CD4-positive, alpha-beta T cell treated with Interleukin-6 at 100 ng/mL for 8 hours (primary cell): ENCODE data around the gene SORCS2.
"Not testable (repeated sequence)": the region's sequence is repeated elsewhere in the genome, so short reads cannot be mapped to it uniquely, and the experiment has no call there.

Experiments used
- DNase-seq: peaks from one replicate; pipeline ENCODE4 v3.0.0-alpha.2; 2020; ENCODE audit warnings: mixed read lengths, low spot score

Gene SORCS2

GRCh38 chr4:7587433-7588405 is 395.4 kb downstream of the SORCS2 start:
- DNase-seq, result no peak

GRCh38 chr4:7590189-7590588 is 397.9 kb downstream of the SORCS2 start:
- DNase-seq, result no peak

GRCh38 chr4:7590899-7591298 is 398.6 kb downstream of the SORCS2 start:
- DNase-seq, result no peak

GRCh38 chr4:7591409-7592053 is 399.2 kb downstream of the SORCS2 start:
- DNase-seq, result no peak

DNA sequence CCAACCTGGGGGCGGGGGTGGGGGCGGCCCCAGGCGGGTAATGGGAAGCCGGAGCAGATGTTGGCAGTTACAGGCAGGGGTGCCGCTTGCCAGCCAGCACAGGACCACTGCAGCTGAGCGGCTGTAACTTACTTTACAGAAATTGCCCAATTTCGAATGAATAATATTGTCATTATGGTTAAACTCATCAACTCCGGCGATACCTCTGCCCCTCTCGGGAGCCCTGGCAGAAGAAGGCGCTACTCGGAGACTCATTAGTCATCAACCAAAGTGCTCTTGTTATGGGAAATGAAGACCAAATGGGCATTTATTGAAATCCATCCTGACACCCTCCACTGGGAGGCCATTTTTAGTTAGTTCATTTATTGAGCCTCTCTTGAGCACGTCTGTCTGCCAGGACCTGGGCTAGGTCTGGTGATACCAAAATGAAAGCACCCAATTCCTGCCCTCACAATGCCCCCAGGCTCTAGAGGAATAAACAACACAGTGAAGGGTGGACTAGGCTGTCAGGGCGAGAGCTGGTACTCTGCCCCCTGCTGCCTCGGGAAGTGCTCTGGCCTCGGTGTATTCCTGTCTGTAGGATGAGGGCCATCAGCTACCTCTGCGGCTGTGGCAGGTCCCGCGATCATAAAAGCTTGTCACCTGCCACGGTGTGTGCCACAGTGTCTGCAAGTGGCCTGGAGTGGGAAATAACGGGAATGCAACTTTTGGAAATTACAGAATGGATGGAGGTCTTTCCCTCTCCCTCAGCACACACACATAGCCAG is 401.5 kb downstream of the SORCS2 start:
- no peak for DNase-seq

GRCh38 chr4:7595934-7596461 is 403.7 kb downstream of the SORCS2 start:
- DNase-seq, result no peak

DNA sequence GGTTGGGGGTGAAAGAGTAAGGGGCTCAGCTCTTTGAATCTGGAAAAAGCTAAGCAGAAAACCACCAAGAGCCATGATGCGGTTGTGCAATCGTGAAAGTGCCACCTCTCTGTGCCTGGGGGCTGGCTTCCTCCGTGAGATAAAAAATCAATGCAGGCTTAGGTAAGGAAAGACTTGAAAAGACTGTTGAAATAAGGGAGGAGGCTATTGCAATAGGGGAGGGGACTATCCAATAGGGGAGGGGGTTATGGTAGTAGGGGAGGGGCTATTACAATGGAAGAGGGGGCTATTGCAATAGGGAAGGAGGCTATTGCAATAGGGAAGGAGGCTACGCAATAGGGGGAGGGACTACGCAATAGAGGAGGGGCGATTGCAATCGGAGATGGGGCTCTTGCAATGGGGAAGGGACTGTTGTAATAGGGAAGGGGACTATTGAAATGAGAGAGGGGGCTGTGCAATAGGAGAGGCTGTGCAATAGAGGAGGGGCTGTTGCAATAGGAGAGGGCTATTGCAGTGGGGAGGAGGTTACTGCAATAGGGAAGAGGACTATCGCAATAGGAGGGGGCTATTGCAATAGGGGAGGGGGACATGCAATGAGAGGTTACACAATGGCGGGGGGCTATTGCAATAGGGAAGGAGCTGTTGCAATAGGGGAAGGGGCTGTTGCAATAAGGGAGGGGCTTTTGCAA is 404.7 kb downstream of the SORCS2 start:
- no peak for DNase-seq

DNA sequence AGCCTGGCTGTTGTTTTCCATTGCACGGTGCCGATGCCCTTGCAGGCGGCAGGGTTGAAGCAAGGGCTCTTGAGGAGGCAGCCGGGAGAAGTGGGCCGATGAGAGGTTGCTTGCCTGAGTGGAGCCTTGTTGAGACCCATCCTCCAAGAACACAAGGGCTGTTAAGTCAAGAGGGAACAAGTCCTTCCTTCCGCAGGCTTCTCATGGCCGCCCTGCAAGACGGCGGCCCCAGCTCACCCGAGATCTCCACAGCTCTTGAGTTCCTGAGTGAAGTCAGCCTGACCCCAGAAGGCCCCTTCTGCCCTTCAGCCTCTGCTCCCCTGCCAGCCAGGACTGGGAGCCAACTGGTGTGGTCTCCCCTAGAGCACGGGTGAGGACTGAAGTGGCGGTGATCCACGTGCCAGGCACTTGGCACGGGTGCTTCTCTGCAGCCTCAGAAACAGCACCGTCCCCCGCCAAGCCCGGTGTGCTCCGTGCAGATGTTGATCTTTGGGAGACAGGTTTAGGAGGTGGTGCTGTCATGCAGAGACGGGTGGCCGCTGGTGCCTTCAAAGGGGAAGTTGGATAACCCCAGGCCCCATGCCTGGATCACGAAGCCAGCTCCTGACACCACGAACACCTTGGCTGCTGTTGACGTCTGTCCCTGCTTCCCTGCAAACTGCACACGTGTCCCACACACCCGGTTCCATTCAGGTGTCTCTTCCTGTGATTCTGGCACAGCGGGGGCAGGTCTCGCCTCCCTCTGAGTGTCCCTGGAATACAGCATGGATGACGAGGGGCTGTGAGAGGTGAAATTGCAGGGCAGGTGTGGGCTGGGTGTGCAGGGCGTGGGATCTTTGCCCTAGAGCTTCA is 406.8 kb downstream of the SORCS2 start:
- DNase-seq, result no peak

DNA sequence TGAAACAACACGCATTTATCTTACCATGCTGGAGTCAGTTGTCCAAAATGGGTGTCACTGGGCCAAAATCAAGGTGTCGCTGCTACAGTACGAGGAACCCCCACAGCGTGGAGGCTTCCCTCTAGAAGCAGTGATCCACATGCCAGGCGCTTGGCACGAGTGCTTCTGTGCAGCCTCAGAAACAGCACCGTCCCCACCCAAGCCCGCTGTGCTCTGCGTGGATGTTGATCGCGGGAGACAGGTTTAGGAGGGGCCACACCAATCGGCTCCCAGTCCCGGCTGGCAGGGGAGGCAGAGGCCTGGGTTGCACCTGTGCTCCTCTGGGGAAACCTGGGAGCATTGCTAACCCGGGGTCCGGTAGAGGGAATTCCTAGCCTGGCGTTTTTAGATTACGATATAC is 407.9 kb downstream of the SORCS2 start:
- no peak for DNase-seq

DNA sequence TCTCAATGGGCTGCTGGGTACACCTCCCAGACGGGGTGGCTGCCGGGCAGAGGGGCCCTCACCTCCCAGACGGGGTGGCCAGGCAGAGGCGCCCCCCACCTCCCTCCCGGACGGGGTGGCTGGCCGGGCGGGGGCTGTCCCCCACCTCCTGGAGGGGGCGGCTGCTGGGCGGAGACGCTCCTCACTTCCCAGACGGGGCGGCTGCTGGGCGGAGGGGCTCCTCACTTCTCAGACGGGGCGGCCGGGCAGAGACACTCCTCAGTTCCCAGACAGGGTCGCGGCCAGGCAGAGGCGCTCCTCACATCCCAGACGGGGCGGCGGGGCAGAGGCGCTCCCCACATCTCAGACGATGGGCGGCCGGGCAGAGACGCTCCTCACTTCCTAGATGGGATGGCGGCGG is 409.8 kb downstream of the SORCS2 start:
- DNase-seq, result not testable (repeated sequence)

- no peak for DNase-seq
Measured at GRCh38 chr4:7607156-7607910, 415.0 kb downstream of the SORCS2 start.

GRCh38 chr4:7608046-7608445 is 415.7 kb downstream of the SORCS2 start:
- DNase-seq, result no peak

GRCh38 chr4:7609316-7609715 is 417.0 kb downstream of the SORCS2 start:
- no peak for DNase-seq

DNA sequence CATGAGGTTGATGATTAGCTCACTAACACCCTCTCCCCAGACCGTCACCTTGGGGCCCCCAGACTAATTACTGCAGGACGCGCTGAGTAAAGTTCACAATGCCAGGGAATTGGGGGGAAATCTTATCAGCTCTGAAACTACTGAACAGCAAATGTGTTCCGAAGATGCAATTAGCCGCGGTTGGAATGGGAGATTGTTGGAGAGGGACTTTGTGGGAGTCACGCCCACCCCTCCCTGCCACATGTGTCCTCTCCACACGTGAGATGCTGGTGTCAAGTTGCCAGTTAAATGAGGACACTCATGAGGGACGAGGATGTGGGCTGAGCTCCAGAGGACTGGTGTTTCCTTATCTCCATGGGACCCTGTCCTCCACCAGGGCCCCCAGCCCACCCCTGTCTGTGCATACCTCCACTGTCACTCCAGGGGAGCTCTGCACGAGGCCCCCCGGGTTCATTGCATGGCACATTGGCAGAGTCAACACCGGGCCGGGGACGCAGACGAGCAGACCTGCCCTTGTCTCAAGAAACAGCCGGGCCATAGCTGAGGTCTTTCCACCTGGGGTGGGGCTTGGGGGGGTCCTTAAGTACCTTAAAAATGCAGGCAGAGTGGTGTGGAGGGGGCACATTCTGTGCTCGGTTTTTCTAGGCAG is 417.8 kb downstream of the SORCS2 start:
- DNase-seq, result no peak

- DNase-seq, result no peak
Measured at GRCh38 chr4:7610841-7611240, 418.5 kb downstream of the SORCS2 start.

DNA sequence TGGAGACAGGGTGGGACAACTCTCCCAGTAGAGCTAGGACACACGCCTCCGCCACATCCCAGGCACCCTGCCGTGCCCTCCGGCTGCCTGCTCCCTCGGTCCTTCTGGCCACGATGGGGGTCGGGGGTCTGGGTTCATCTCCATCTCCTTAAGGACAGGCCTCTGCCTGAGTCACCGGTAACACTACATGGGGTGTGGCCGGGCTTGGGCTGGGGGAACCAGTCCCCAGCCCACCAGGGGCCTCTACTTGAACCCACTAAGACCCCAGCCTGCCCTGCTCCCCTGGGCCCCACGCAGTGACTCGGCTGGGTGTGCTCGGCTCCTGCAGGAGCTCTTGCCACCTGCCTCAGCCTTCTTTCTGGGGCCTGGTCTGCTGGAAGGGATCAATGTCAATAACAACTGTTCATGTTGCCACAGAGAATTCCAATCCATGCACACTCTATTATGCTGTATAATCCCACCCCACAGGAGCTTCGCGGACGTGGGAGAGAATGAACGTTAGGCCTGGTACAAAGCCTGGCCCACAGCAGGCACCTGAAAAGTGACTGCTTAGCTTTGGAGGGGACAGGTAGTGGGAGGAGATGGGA is 420.1 kb downstream of the SORCS2 start:
- DNase-seq, result no peak

DNA sequence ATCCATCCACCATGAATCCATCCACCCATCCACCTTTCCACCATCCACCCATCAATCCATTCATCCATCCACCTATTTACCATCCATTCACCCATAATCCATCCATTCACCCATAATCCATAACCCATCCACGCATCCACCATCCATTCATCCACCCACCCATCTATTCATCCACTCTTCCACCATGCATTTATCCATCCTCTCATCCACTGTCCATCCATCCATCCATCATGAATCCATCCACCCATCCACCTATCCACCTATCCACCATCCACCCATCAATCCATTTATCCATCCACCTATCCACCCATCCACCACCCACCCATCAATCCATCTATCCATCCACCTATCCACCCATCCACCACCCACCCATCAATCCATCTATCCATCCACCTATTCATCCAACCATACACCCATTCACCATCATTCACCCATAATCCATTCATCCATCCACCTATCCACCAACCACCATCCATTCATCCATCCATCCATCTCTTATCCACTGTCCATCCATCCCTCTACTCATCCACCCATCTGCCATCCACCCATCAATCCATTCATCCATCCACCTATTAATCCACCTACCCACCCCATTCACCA is 422.1 kb downstream of the SORCS2 start:
- DNase-seq, result no peak

DNA sequence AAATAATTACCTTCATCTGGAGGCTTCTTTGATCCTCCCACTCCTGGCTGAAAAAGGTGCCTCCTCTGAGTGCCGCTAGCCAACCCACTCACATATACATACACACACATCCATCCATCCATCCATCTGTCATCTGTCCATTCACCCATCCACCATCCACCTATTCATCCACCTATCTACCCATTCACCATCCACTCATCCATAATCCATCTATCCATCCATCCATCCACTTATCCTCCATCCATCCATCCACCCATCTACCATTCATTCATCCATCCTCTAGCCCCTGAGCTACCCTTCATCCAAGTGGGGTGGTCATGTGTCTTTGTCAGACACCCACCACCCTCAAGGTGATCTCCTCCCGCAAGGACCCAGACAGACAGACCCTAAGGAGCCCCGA is 423.9 kb downstream of the SORCS2 start:
- DNase-seq, result no peak

DNA sequence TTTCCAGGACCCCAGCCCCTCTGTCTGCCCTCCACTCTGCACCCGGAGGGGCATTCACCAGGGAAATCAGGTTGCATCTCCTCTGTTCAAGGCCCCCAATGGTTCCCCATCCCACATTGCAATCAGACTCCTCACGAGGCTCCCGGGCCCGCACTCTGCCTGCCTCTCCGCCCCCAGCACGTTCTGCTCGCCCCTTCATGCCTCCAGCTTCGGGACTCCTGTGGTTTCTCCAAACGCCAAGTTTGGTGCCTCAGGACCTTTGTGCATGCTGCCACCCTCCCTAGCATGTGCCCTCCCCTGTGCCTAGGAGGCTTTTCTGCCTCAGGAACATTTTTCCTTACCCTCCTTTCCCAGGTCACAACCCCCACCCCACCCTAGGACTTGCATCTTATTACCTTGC is 426.0 kb downstream of the SORCS2 start:
- no peak for DNase-seq
